SK-N-SH (cell line): ENCODE results near the gene FAM171A2. TPM values are rescaled to one million over a fixed set of nuclear protein-coding genes. Genes with fewer than 3 reads are reported as not detected.

Experiments
- CTCF ChIA-PET: fragments of 300-600, 350-600 bp; formaldehyde crosslinking; extraction: SDS; loops from one replicate; lab custom pipeline; 2021; lab: Yijun Ruan, JAX
- POLR2A ChIA-PET: fragments of 350-600 bp; sonication (Branson Sonifier 250); formaldehyde crosslinking; extraction: SDS; loops from one replicate; lab custom pipeline; 2020; ENCODE audit warnings: antibody characterized with exemption, inconsistent platforms; lab: Yijun Ruan, JAX
- DNase-seq: peaks from one replicate; pipeline ENCODE4 v3.0.0; 2012
- H2AFZ ChIP-seq: fragments of 200-600 bp; sonication (generic); 2 replicates; pipeline ENCODE4 v1.8.1; 2016; ENCODE audit warnings: antibody characterized with exemption, mild to moderate bottlenecking, low read depth
- H3F3A ChIP-seq: fragments of 200-600 bp; sonication (generic); replicated peaks from 2 replicates; pipeline ENCODE3; 2016; ENCODE audit warnings: antibody characterized with exemption, mild to moderate bottlenecking; ENCODE audit not compliant: insufficient read depth
- H3K27ac ChIP-seq, 2 experiments: fragments of 200-500 bp in 1 of 2; fragments of 200-600 bp in 1 of 2; sonication (Bioruptor generic) in 1 of 2; sonication (generic), shearing (Covaris generic) in 1 of 2; 2 replicates each; pipeline versions ENCODE4 v1.5.1 to v1.6.1; 2014 to 2016; ENCODE audit warnings: low read depth in 2 of 2, inconsistent platforms in 1 of 2, low read length in 1 of 2, mild to moderate bottlenecking in 1 of 2, mixed read lengths in 1 of 2
- H3K27me3 ChIP-seq: fragments of 200-600 bp; sonication (generic), shearing (Covaris generic); 2 replicates; pipeline ENCODE4 v1.6.1; 2016; ENCODE audit warnings: mixed run types; ENCODE audit not compliant: insufficient read depth
- H3K36me3 ChIP-seq, 2 experiments: fragments of 200-500 bp in 1 of 2; fragments of 200-600 bp in 1 of 2; sonication (Bioruptor generic) in 1 of 2; sonication (generic) in 1 of 2; replicated peaks in 1 of 2; 2 replicates each; pipeline versions ENCODE3 to v1.5.1; 2014 to 2016; ENCODE audit warnings: low read length in 1 of 2, mild to moderate bottlenecking in 1 of 2; ENCODE audit not compliant: insufficient read depth in 2 of 2, control insufficient read depth in 1 of 2
- H3K4me1 ChIP-seq, 2 experiments: fragments of 200-500 bp in 1 of 2; fragments of 200-600 bp in 1 of 2; sonication (Bioruptor generic) in 1 of 2; sonication (generic), shearing (Covaris generic) in 1 of 2; 2 replicates each; pipeline versions ENCODE4 v1.5.1 to v1.6.1; 2014 to 2016; ENCODE audit warnings: low read depth in 1 of 2, low read length in 1 of 2, mixed run types in 1 of 2; ENCODE audit not compliant: insufficient read depth in 2 of 2, control insufficient read depth in 1 of 2
- H3K4me2 ChIP-seq: fragments of 200-600 bp; sonication (generic), shearing (Covaris generic); 2 replicates; pipeline ENCODE4 v1.6.1; 2017; ENCODE audit warnings: mixed run types
- H3K4me3 ChIP-seq, 2 experiments: fragments of 200-500 bp in 1 of 2; fragments of 200-600 bp in 1 of 2; sonication (Bioruptor generic) in 1 of 2; sonication (generic), shearing (Covaris generic) in 1 of 2; 2 replicates each; pipeline versions ENCODE4 v1.5.1 to v1.8.1; 2014 to 2016; ENCODE audit warnings: low read depth in 2 of 2, inconsistent platforms in 1 of 2, low read length in 1 of 2, mild to moderate bottlenecking in 1 of 2, mixed read lengths in 1 of 2, moderate library complexity in 1 of 2
- H3K79me2 ChIP-seq: fragments of 200-600 bp; sonication (generic); 2 replicates; pipeline ENCODE4 v1.8.1; 2017; ENCODE audit warnings: mild to moderate bottlenecking; ENCODE audit not compliant: insufficient read depth
- H3K9ac ChIP-seq: fragments of 200-600 bp; sonication (generic); 2 replicates; pipeline ENCODE4 v1.6.1; 2017; ENCODE audit warnings: mixed run types
- H3K9me2 ChIP-seq: fragments of 200-600 bp; sonication (generic); 2 replicates; pipeline ENCODE4 v1.6.1; 2017; ENCODE audit warnings: mixed run types
- H3K9me3 ChIP-seq: fragments of 200-600 bp; sonication (generic); 2 replicates; pipeline ENCODE4 v1.6.1; 2017; ENCODE audit warnings: mixed run types, mild to moderate bottlenecking, moderate library complexity
- H4K20me1 ChIP-seq: fragments of 200-600 bp; sonication (generic); 2 replicates; pipeline ENCODE4 v1.6.1; 2017; ENCODE audit warnings: mild to moderate bottlenecking, mixed run types; ENCODE audit not compliant: insufficient read depth
- ELF1 ChIP-seq: IDR thresholded peaks from 2 replicates; pipeline ENCODE4 v1.4.0; 2012
- EP300 ChIP-seq, 2 experiments: IDR thresholded peaks; 2 replicates each; pipeline versions ENCODE4 v1.4.0 to v1.6.1; 2012; ENCODE audit warnings: borderline replicate concordance in 1 of 2, low read depth in 1 of 2, low read length in 1 of 2
- FOXJ3 ChIP-seq: sonication (generic); formaldehyde crosslinking; IDR thresholded peaks from 2 replicates; pipeline ENCODE4 v1.5.1; 2020; ENCODE audit warnings: mild to moderate bottlenecking, missing genetic modification reagents
- MEF2A ChIP-seq: IDR thresholded peaks from 2 replicates; pipeline ENCODE4 v1.4.0; 2012; ENCODE audit warnings: low read depth, borderline replicate concordance
- NFIC ChIP-seq: IDR thresholded peaks from 2 replicates; pipeline ENCODE4 v1.4.0; 2012; ENCODE audit warnings: borderline replicate concordance
- POLR2AphosphoS5 ChIP-seq: IDR thresholded peaks from 2 replicates; pipeline ENCODE4 v1.6.1; 2012; ENCODE audit warnings: low read depth, low read length
- RAD21 ChIP-seq: IDR thresholded peaks from 2 replicates; pipeline ENCODE4 v1.6.1; 2012; ENCODE audit warnings: mild to moderate bottlenecking, low read length
- RCOR1 ChIP-seq: fragments of 150-350 bp; IDR thresholded peaks from 2 replicates; pipeline ENCODE4 v1.6.1; 2017; ENCODE audit warnings: antibody characterized with exemption, low read length
- RFX5 ChIP-seq: IDR thresholded peaks from 2 replicates; pipeline ENCODE4 v1.6.1; 2012; ENCODE audit warnings: mild to moderate bottlenecking, improper control_type of control experiment, low read length
- RXRA ChIP-seq: IDR thresholded peaks from 2 replicates; pipeline ENCODE4 v1.4.0; 2012; ENCODE audit warnings: low read depth, mild to moderate bottlenecking, borderline replicate concordance
- TCF12 ChIP-seq: IDR thresholded peaks from 2 replicates; pipeline ENCODE4 v1.4.0; 2012
- TEAD4 ChIP-seq: IDR thresholded peaks from 2 replicates; pipeline ENCODE4 v1.4.0; 2012; ENCODE audit warnings: mild to moderate bottlenecking, borderline replicate concordance; ENCODE audit not compliant: insufficient read depth
- WGBS: methylation state at CpG from one replicate; pipeline ENCODE4 v1.1.6; 2017; ENCODE audit warnings: low lambda C conversion rate; 5-methylcytosine and 5-hydroxymethylcytosine counted together
- polyA plus RNA-seq, 3 experiments: library from polyadenylated mRNA; depleted of rRNA; stranded (reverse); fragments of >200 nt; gene quantifications; 2 replicates each; pipeline ENCODE4 v1.2.3, GENCODE V29; 2012
- TF ChIP-seq, protein P1 (sequence below): IDR thresholded peaks from 2 replicates; pipeline ENCODE4 v1.6.1; 2012; ENCODE audit warnings: mild to moderate bottlenecking, low read depth, low read length, moderate library complexity
- TF ChIP-seq, protein P2 (sequence below): IDR thresholded peaks from 2 replicates; pipeline ENCODE4 v1.4.0; 2012; ENCODE audit warnings: low read depth, borderline replicate concordance
- TF ChIP-seq, protein P3 (sequence below): IDR thresholded peaks from 2 replicates; pipeline ENCODE4 v1.4.0; 2012; ENCODE audit warnings: low read depth

Gene FAM171A2
- polyA plus RNA-seq, 1 of the 3 experiments (the other 2 are of a cell fraction): 4.9 TPM

DNA sequence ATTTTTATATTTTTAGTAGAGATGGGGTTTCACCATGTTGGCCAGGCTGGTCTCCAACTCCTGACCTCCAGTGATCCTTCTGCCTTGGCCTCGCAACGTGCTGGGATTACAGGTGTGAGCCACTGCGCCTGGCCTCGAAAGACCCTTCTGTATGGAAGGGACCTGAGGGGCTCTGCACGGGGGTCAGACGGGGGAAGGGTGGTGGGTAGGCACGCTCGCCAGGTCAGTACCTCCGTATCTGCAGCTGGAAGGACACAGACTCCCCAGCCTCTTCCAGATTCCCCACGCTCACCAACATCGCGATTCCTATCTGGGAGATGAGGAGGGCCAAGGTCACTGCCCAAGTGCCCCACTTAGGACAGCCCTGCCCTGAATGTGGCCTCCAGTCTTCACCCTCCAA is 13.1 kb upstream of the FAM171A2 start:
- ChIA-PET POLR2A (no interaction called here), CTCF (interaction anchor here (0.6 to 2.4 kb wide), 7 partner anchors 9 to 117 kb away, joined by 3 to 11 read pairs (median 7); partner anchors contain the start of gene FAM171A2)
- H3K4me2 ChIP-seq: no peak overlapping the region
- H4K20me1 ChIP-seq: no peaks in the 10 kb centered on the region
- no peak overlapping the region for H3K4me3 ChIP-seq
- H3K9ac ChIP-seq: no peak overlapping the region
- no peak for DNase-seq
- H3K4me1 ChIP-seq: no peaks in the 10 kb centered on the region
- TF ChIP-seq FOXJ3 (CRISPR knock-in tag): no peak
- TF ChIP-seq POLR2AphosphoS5: no peak
- no peak for TF ChIP-seq RFX5
- no peak for TF ChIP-seq EP300 (IDR thresholded peaks at IDR 0.05; ENCODE audit: borderline replicate concordance in 1 of 2, low read depth in 1 of 2, low read length in 1 of 2)
- TF ChIP-seq, protein P1, sequence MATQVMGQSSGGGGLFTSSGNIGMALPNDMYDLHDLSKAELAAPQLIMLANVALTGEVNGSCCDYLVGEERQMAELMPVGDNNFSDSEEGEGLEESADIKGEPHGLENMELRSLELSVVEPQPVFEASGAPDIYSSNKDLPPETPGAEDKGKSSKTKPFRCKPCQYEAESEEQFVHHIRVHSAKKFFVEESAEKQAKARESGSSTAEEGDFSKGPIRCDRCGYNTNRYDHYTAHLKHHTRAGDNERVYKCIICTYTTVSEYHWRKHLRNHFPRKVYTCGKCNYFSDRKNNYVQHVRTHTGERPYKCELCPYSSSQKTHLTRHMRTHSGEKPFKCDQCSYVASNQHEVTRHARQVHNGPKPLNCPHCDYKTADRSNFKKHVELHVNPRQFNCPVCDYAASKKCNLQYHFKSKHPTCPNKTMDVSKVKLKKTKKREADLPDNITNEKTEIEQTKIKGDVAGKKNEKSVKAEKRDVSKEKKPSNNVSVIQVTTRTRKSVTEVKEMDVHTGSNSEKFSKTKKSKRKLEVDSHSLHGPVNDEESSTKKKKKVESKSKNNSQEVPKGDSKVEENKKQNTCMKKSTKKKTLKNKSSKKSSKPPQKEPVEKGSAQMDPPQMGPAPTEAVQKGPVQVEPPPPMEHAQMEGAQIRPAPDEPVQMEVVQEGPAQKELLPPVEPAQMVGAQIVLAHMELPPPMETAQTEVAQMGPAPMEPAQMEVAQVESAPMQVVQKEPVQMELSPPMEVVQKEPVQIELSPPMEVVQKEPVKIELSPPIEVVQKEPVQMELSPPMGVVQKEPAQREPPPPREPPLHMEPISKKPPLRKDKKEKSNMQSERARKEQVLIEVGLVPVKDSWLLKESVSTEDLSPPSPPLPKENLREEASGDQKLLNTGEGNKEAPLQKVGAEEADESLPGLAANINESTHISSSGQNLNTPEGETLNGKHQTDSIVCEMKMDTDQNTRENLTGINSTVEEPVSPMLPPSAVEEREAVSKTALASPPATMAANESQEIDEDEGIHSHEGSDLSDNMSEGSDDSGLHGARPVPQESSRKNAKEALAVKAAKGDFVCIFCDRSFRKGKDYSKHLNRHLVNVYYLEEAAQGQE: no peak
- no peak for TF ChIP-seq RXRA
- no peak for TF ChIP-seq NFIC
- TF ChIP-seq, protein P2, sequence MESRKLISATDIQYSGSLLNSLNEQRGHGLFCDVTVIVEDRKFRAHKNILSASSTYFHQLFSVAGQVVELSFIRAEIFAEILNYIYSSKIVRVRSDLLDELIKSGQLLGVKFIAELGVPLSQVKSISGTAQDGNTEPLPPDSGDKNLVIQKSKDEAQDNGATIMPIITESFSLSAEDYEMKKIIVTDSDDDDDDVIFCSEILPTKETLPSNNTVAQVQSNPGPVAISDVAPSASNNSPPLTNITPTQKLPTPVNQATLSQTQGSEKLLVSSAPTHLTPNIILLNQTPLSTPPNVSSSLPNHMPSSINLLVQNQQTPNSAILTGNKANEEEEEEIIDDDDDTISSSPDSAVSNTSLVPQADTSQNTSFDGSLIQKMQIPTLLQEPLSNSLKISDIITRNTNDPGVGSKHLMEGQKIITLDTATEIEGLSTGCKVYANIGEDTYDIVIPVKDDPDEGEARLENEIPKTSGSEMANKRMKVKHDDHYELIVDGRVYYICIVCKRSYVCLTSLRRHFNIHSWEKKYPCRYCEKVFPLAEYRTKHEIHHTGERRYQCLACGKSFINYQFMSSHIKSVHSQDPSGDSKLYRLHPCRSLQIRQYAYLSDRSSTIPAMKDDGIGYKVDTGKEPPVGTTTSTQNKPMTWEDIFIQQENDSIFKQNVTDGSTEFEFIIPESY: no peak
- no peak for TF ChIP-seq TEAD4
- no peak for TF ChIP-seq ELF1
- TF ChIP-seq TCF12: no peak
- no peak for TF ChIP-seq RCOR1
- no peak for TF ChIP-seq MEF2A
- TF ChIP-seq, protein P3, sequence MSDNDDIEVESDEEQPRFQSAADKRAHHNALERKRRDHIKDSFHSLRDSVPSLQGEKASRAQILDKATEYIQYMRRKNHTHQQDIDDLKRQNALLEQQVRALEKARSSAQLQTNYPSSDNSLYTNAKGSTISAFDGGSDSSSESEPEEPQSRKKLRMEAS: no peak
- no peak for TF ChIP-seq RAD21
- H3F3A ChIP-seq: no peaks in the 10 kb centered on the region
- H2AFZ ChIP-seq: no peak overlapping the region
- 82% methylated on average over 12 of the region's 12 CpGs for WGBS
- no peaks in the 10 kb centered on the region for H3K9me2 ChIP-seq
- H3K79me2 ChIP-seq: no peaks in the 10 kb centered on the region
- H3K9me3 ChIP-seq: no peaks in the 10 kb centered on the region
- H3K36me3 ChIP-seq: no peaks in the 10 kb centered on the region
- no peaks in the 10 kb centered on the region for H3K27me3 ChIP-seq
- H3K27ac ChIP-seq: no peak overlapping the region
